Endothelial cell of umbilical vein (primary cell): Measurements from ENCODE around the gene BPIFA2. TPM values are rescaled to one million over a fixed set of nuclear protein-coding genes. Genes with fewer than 3 reads are reported as not detected.

Experiments
- BruUV-seq: library from RNA; stranded (reverse); fragments of 400-500 nt; replicated peaks from 2 replicates; lab custom pipeline; 2021; lab: Mats Ljungman, UMichigan
- CTCF ChIA-PET: fragments of 300-600, 350-600 bp; sonication (Branson Sonifier 250); formaldehyde crosslinking; loops from one replicate; lab custom pipeline; 2021; ENCODE audit warnings: antibody characterized with exemption, inconsistent platforms; lab: Charles Lee
- POLR2A ChIA-PET: fragments of 300-600, 350-600 bp; sonication (Branson Sonifier 250); formaldehyde crosslinking; loops from one replicate; lab custom pipeline; 2021; ENCODE audit warnings: antibody characterized with exemption, inconsistent platforms; lab: Charles Lee
- DNase-seq: peaks from one replicate; pipeline ENCODE4 v3.0.0-alpha.2; 2011; ENCODE audit warnings: low read depth, low spot score
- FAIRE-seq: peaks from 2 replicates; lab custom pipeline; 2011; peaks lifted over from hg19 to GRCh38; lab: Jason Lieb, UNC
- H2AFZ ChIP-seq: 2 replicates; pipeline ENCODE4 v1.6.0; 2012; ENCODE audit warnings: low read depth, low read length, control low read depth, inconsistent platforms
- H3K27ac ChIP-seq: 2 replicates; pipeline ENCODE4 v1.5.1; 2011; ENCODE audit warnings: low read depth, mild to moderate bottlenecking, control low read depth, low read length, moderate library complexity; ENCODE audit not compliant: insufficient read depth
- H3K27me3 ChIP-seq, 2 experiments: 2 replicates each; pipeline versions ENCODE4 v1.6.0 to v1.6.1; 2011; ENCODE audit warnings: low read length in 2 of 2, mixed read lengths in 1 of 2; ENCODE audit not compliant: control insufficient read depth in 2 of 2, insufficient read depth in 2 of 2
- H3K36me3 ChIP-seq, 2 experiments: 2 replicates in 1 of 2; 3 replicates in 1 of 2; pipeline ENCODE4 v1.5.1; 2011; ENCODE audit warnings: low read length in 2 of 2, mild to moderate bottlenecking in 1 of 2, moderate library complexity in 1 of 2; ENCODE audit not compliant: control insufficient read depth in 2 of 2, insufficient read depth in 2 of 2; ENCODE audit errors: extremely low read depth in 1 of 2
- H3K4me1 ChIP-seq: 3 replicates; pipeline ENCODE4 v1.5.1; 2011; ENCODE audit warnings: mild to moderate bottlenecking, low read length; ENCODE audit not compliant: control insufficient read depth, insufficient read depth; ENCODE audit errors: extremely low read depth
- H3K4me2 ChIP-seq: 2 replicates; pipeline ENCODE4 v1.6.1; 2011; ENCODE audit warnings: low read length, control low read depth, mixed read lengths; ENCODE audit not compliant: insufficient read depth
- H3K4me3 ChIP-seq, 3 experiments: fragments of 200-600 bp in 1 of 3; sonication (generic), shearing (Covaris generic) in 1 of 3; replicated peaks in 1 of 3; 2 replicates each; pipeline ENCODE4 v1.5.1; 2011 to 2016; ENCODE audit warnings: control low read depth in 3 of 3, low read length in 3 of 3, mild to moderate bottlenecking in 2 of 3, inconsistent platforms in 1 of 3, low read depth in 1 of 3, moderate library complexity in 1 of 3; ENCODE audit not compliant: insufficient read depth in 1 of 3
- H3K79me2 ChIP-seq: 2 replicates; pipeline ENCODE4 v1.6.0; 2012; ENCODE audit warnings: low read length, inconsistent platforms; ENCODE audit not compliant: control insufficient read depth, insufficient read depth
- H3K9ac ChIP-seq: replicated peaks from 2 replicates; pipeline ENCODE3; 2011; ENCODE audit warnings: low read length, control low read depth; ENCODE audit not compliant: insufficient read depth; ENCODE audit errors: extremely low read depth
- H3K9me1 ChIP-seq: replicated peaks from 3 replicates; pipeline ENCODE4 v1.6.0; 2011; ENCODE audit warnings: mild to moderate bottlenecking, low read length; ENCODE audit not compliant: control insufficient read depth, insufficient read depth; ENCODE audit errors: extremely low read depth
- H3K9me3 ChIP-seq: replicated peaks from 2 replicates; pipeline ENCODE4 v1.5.1; 2012; ENCODE audit warnings: low read length, inconsistent platforms; ENCODE audit not compliant: control insufficient read depth, insufficient read depth
- H4K20me1 ChIP-seq: replicated peaks from 2 replicates; pipeline ENCODE3; 2011; ENCODE audit warnings: mild to moderate bottlenecking, low read length; ENCODE audit not compliant: control insufficient read depth, insufficient read depth; ENCODE audit errors: extremely low read depth
- EZH2 ChIP-seq: IDR thresholded peaks from 2 replicates; pipeline ENCODE4 v1.6.1; 2012; ENCODE audit warnings: borderline replicate concordance, low read depth, mild to moderate bottlenecking, moderate library complexity, low read length, inconsistent platforms; ENCODE audit not compliant: severe bottlenecking
- FOS ChIP-seq: IDR thresholded peaks from 2 replicates; pipeline ENCODE4 v1.6.1; 2011; ENCODE audit warnings: mild to moderate bottlenecking, low read length, moderate library complexity, borderline replicate concordance; ENCODE audit not compliant: insufficient read depth
- GATA2 ChIP-seq: IDR thresholded peaks from 2 replicates; pipeline ENCODE4 v1.7.0; 2011; ENCODE audit warnings: low read depth, mild to moderate bottlenecking, moderate library complexity, mixed read lengths, low read length; ENCODE audit not compliant: insufficient read length, insufficient read depth
- MYC ChIP-seq: IDR thresholded peaks from one replicate; pipeline ENCODE4 v1.6.1; 2011; ENCODE audit warnings: mild to moderate bottlenecking, low read depth, low read length
- POLR2AphosphoS5 ChIP-seq: IDR thresholded peaks from 2 replicates; pipeline ENCODE4 v1.6.1; 2012; ENCODE audit warnings: low read depth, mild to moderate bottlenecking, control low read depth, low read length, moderate library complexity; ENCODE audit not compliant: insufficient read depth
- dilution Hi-C: fragments of 300-500 bp; cut with MboI; formaldehyde crosslinking; loops from one replicate; pipeline ENCODE4 v1.15.0; 2019; ENCODE audit warnings: low sequenced_read_pairs; ENCODE audit not compliant: extremely low pct_ligation_motif_present
- intact Hi-C: fragments of 100-400 bp; cut with micrococcal nuclease; formaldehyde crosslinking; loops from one replicate; pipeline ENCODE4 v1.10.0; 2022
- polyA plus RNA-seq, 4 experiments: library from polyadenylated mRNA; depleted of rRNA in 3 of 4; stranded (reverse) in 3 of 4; unstranded in 1 of 4; fragments of >200 nt; gene quantifications; 2 replicates each; pipeline versions ENCODE4 v1.2.1 to v1.2.3, GENCODE V29; 2011 to 2012; ENCODE audit warnings: missing spikeins in 1 of 4
- total RNA-seq: library from RNA; stranded (reverse); gene quantifications from 2 replicates; pipeline ENCODE4 v1.2.3, GENCODE V29; 2021
- TF ChIP-seq, protein P1 (sequence below): IDR thresholded peaks from 2 replicates; pipeline ENCODE4 v1.6.1; 2011; ENCODE audit not compliant: insufficient read depth, insufficient read length
- TF ChIP-seq, protein P2 (sequence below), 2 donors: IDR thresholded peaks; 1 replicate in 1 of 2; 2 replicates in 1 of 2; pipeline ENCODE4 v1.5.1; 2011; ENCODE audit warnings: low read length in 2 of 2, mild to moderate bottlenecking in 2 of 2, moderate library complexity in 2 of 2, control low read depth in 1 of 2, inconsistent platforms in 1 of 2, low read depth in 1 of 2; ENCODE audit not compliant: insufficient read depth in 1 of 2; ENCODE audit errors: extremely low read depth in 1 of 2

Gene BPIFA2
- total and polyA plus RNA-seq, 2 donors (not counting 3 experiments of a cell fraction or from before 2014, with no cell fraction given), result not detected

DNA sequence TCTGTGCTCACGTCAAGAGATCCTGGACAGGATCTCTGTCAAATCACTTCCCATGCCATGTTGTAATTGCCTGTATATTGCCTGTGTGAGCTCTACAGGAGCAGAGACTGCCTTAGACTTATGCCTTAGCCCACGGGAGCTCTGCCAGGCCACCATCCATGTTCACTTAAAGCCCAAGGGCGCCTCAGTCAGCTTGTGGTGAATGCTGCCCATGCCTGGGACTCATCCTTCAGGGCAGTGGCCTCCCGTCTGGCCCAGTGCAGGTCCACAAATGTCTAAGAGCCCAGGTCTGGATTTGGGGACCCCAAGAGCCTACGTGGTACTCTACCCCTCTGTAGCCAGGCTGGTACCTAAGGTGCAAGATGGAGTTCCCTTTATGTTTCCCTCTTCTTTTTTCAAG is 22.4 kb upstream of the BPIFA2 start:
- Histone ChIP-seq H3K4me2 (no peak overlapping the region), H3K9ac (no peak overlapping the region), H3K9me1 (no peaks in the 10 kb centered on the region), H4K20me1 (no peaks in the 10 kb centered on the region), H3K36me3 (no peaks in the 10 kb centered on the region), H3K4me1 (no peaks in the 10 kb centered on the region), H2AFZ (no peak overlapping the region), H3K4me3 (no peak overlapping the region), H3K79me2 (no peaks in the 10 kb centered on the region), H3K27me3 (no peaks in the 10 kb centered on the region), H3K9me3 (no peaks in the 10 kb centered on the region), H3K27ac (no peak overlapping the region)
- ChIA-PET POLR2A (no interaction called here), CTCF (interaction anchor here (1.1 to 1.3 kb wide), 2 partner anchors 9 to 10 kb away, joined by 3 read pairs; no protein-coding TSS in a partner anchor)
- no peak for TF ChIP-seq POLR2AphosphoS5
- TF ChIP-seq, protein P1, sequence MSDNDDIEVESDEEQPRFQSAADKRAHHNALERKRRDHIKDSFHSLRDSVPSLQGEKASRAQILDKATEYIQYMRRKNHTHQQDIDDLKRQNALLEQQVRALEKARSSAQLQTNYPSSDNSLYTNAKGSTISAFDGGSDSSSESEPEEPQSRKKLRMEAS, result no peak
- dilution Hi-C loops, result no loop called here
- intact Hi-C loops, result no loop called here
- no TSS peak for BruUV-seq
- FAIRE-seq, result no peak
- DNase-seq, result no peak

DNA sequence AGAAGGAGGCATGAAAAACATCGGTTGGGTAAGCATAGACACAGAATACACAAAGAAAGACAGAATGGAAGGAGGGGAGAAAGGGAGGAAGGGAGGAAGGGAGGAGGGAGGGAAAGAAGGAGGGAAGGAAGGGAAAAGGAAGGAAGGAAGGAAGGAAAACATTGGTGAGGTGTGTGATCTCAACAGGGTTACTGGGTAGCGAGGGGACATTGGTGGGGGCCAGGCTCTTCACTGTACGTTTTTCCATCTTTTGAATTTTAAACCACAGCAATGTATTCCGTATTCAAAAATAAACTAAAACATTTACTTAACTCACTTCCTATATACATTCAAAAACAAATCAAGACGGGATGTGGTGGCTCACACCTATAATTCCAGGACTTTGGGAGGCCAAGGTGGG is 20.7 kb upstream of the BPIFA2 start:
- H3K9me3 ChIP-seq, result no peaks in the 10 kb centered on the region
- dilution Hi-C loops (no loop called here), intact Hi-C loops (no loop called here)
- no peak overlapping the region for H3K4me3 ChIP-seq
- ChIA-PET CTCF (no interaction called here), POLR2A (no interaction called here)
- DNase-seq (no peak), FAIRE-seq (no peak)
- H4K20me1 ChIP-seq, result no peaks in the 10 kb centered on the region
- H3K27ac ChIP-seq, result no peak overlapping the region
- BruUV-seq, result no TSS peak
- H3K9me1 ChIP-seq, result no peaks in the 10 kb centered on the region
- H3K27me3 ChIP-seq, result no peaks in the 10 kb centered on the region
- no peaks in the 10 kb centered on the region for H3K36me3 ChIP-seq
- H3K4me2 ChIP-seq, result no peak overlapping the region
- H3K9ac ChIP-seq, result no peak overlapping the region
- no peaks in the 10 kb centered on the region for H3K4me1 ChIP-seq
- no peak overlapping the region for H2AFZ ChIP-seq
- H3K79me2 ChIP-seq, result no peaks in the 10 kb centered on the region
- TF ChIP-seq MYC (no peak), GATA2 (no peak), EZH2 (no peak), FOS (no peak)
- TF ChIP-seq, protein P2, sequence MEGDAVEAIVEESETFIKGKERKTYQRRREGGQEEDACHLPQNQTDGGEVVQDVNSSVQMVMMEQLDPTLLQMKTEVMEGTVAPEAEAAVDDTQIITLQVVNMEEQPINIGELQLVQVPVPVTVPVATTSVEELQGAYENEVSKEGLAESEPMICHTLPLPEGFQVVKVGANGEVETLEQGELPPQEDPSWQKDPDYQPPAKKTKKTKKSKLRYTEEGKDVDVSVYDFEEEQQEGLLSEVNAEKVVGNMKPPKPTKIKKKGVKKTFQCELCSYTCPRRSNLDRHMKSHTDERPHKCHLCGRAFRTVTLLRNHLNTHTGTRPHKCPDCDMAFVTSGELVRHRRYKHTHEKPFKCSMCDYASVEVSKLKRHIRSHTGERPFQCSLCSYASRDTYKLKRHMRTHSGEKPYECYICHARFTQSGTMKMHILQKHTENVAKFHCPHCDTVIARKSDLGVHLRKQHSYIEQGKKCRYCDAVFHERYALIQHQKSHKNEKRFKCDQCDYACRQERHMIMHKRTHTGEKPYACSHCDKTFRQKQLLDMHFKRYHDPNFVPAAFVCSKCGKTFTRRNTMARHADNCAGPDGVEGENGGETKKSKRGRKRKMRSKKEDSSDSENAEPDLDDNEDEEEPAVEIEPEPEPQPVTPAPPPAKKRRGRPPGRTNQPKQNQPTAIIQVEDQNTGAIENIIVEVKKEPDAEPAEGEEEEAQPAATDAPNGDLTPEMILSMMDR (IDR thresholded peaks at IDR 0.05; ENCODE audit: extremely low read depth in 1 of 2, insufficient read depth in 1 of 2, low read depth in 1 of 2, low read length in 2 of 2), result no peak
- TF ChIP-seq, protein P1, result no peak
